ENCODE measurements around the gene ZDHHC21.

The ZDHHC21 gene

DNA sequence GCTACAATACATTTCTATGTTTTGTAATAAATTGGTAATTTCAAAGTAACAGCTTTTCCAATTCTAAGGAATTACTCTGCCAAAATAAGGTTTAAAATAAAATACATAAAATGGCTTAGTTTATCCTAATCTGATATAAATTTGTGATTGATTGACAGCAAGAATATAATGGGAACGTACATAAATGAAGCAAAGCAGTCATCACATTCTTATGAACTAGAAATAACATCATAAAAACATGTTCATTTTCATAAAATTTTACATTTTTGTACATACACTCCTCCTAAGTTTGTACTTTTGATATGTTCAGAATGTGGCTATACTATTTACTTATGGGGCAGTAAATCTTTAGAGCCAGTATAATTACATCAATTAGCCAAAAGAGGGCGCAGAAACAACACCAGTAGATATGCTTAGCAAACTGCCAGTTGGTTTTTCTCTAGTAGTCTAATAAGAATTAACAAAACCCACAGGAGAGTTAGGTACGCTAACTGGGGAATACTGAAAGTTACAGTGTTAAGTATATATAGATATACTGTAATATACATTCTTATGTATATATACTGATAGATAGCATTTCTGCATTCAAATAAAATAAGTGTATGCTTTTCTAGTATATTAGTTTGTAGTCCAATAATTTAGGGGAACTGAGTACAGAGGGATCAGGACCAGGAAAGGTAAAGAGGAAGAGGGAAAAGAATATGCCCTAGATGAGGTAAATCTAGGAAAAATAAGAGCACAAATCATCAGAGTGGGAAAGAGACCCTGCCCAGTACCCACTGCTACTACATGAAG lies 76.8 kb downstream of the ZDHHC21 start:
- Histone ChIP-seq H3K27ac (ENCODE audit: low read depth, low read length) (no peak overlapping the region), H3K9ac (ENCODE audit: low read length) (no peak overlapping the region), H3K36me3 (ENCODE audit: control insufficient read depth, insufficient read depth, low read length) (no peaks in the 10 kb centered on the region), H3K4me1 (ENCODE audit: control insufficient read depth, insufficient read depth, low read length) (no peaks in the 10 kb centered on the region), H3K27me3 (ENCODE audit: control insufficient read depth, insufficient read depth, low read length) (no peaks in the 10 kb centered on the region), H3K4me3 (ENCODE audit: low read depth, low read length) (no peak overlapping the region), H3K9me3 (ENCODE audit: control insufficient read depth, insufficient read depth, low read depth, low read length) (no peaks in the 10 kb centered on the region)

DNA sequence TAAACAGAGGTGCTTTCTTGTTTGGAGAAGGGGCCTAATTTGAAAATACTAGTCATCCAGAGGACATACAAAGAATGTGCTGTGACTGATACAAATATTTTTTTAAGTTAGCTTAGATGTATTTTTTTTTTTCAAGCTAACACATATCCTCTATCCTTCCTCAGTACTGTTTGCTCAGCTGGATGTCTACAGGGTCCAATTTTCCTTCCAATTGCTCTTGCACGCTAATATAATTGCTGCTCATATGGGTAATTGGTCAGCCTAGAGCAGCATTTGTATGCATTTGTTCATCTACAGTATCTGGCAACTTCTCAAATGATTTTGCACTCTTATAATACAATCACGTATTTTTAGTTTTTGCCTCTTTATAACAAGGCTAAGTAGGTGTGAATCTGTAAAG lies 84.7 kb downstream of the ZDHHC21 start:
- Histone ChIP-seq H3K27ac (ENCODE audit: low read depth, low read length) (no peak overlapping the region), H3K4me3 (ENCODE audit: low read depth, low read length) (no peak overlapping the region), H3K9me3 (ENCODE audit: control insufficient read depth, insufficient read depth, low read depth, low read length) (peaks cover 3% of the 10 kb centered on the region; the same call in 1 of the 2 replicates), H3K27me3 (ENCODE audit: control insufficient read depth, insufficient read depth, low read length) (no peaks in the 10 kb centered on the region), H3K4me1 (ENCODE audit: control insufficient read depth, insufficient read depth, low read length) (no peaks in the 10 kb centered on the region), H3K36me3 (ENCODE audit: control insufficient read depth, insufficient read depth, low read length) (no peaks in the 10 kb centered on the region), H3K9ac (ENCODE audit: low read length) (no peak overlapping the region)

- Histone ChIP-seq H3K9me3 (ENCODE audit: control insufficient read depth, insufficient read depth, low read depth, low read length) (no peaks in the 10 kb centered on the region), H3K36me3 (ENCODE audit: control insufficient read depth, insufficient read depth, low read length) (peaks cover 5% of the 10 kb centered on the region; the same call in 1 of the 2 replicates), H3K27ac (ENCODE audit: low read depth, low read length) (no peak overlapping the region), H3K4me3 (ENCODE audit: low read depth, low read length) (no peak overlapping the region), H3K27me3 (ENCODE audit: control insufficient read depth, insufficient read depth, low read length) (no peaks in the 10 kb centered on the region), H3K9ac (ENCODE audit: low read length) (no peak overlapping the region), H3K4me1 (ENCODE audit: control insufficient read depth, insufficient read depth, low read length) (no peaks in the 10 kb centered on the region)
Measured at GRCh38 chr9:14597171-14597799, 95.9 kb downstream of the ZDHHC21 start.

DNA sequence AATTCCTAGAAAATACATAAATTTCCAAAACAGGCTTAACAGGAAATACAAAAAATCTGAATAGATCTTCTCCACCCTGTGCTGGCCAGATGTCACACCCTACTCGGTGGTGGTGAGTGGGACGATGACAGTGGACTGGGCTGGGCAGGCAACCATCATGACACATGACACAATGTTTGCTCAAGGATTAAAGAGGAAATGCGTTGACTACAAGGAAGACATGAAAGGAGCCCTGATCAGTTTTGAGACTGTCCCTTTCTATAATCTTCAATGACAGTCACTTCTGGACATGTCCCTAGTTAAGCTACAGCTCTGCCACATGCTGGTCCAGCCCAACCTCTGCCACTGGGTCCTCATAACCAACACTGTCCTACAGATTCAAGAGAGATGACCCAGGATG lies 99.8 kb downstream of the ZDHHC21 start:
- H3K27ac ChIP-seq (ENCODE audit: low read depth, low read length) = no peak overlapping the region
- no peaks in the 10 kb centered on the region for H3K9me3 ChIP-seq (ENCODE audit: control insufficient read depth, insufficient read depth, low read depth, low read length)
- no peak overlapping the region for H3K9ac ChIP-seq (ENCODE audit: low read length)
- H3K27me3 ChIP-seq (ENCODE audit: control insufficient read depth, insufficient read depth, low read length) = no peaks in the 10 kb centered on the region
- H3K36me3 ChIP-seq (ENCODE audit: control insufficient read depth, insufficient read depth, low read length) = peaks cover 5% of the 10 kb centered on the region; the same call in 1 of the 2 replicates
- no peak overlapping the region for H3K4me3 ChIP-seq (ENCODE audit: low read depth, low read length)
- no peaks in the 10 kb centered on the region for H3K4me1 ChIP-seq (ENCODE audit: control insufficient read depth, insufficient read depth, low read length)

GRCh38 chr9:14591411-14591810 lies 101.8 kb downstream of the ZDHHC21 start:
- Histone ChIP-seq H3K27ac (ENCODE audit: low read depth, low read length) (no peak overlapping the region), H3K36me3 (ENCODE audit: control insufficient read depth, insufficient read depth, low read length) (peaks cover 5% of the 10 kb centered on the region; the same call in 1 of the 2 replicates), H3K4me3 (ENCODE audit: low read depth, low read length) (no peak overlapping the region), H3K9me3 (ENCODE audit: control insufficient read depth, insufficient read depth, low read depth, low read length) (no peaks in the 10 kb centered on the region), H3K4me1 (ENCODE audit: control insufficient read depth, insufficient read depth, low read length) (no peaks in the 10 kb centered on the region), H3K9ac (ENCODE audit: low read length) (no peak overlapping the region), H3K27me3 (ENCODE audit: control insufficient read depth, insufficient read depth, low read length) (no peaks in the 10 kb centered on the region)

DNA sequence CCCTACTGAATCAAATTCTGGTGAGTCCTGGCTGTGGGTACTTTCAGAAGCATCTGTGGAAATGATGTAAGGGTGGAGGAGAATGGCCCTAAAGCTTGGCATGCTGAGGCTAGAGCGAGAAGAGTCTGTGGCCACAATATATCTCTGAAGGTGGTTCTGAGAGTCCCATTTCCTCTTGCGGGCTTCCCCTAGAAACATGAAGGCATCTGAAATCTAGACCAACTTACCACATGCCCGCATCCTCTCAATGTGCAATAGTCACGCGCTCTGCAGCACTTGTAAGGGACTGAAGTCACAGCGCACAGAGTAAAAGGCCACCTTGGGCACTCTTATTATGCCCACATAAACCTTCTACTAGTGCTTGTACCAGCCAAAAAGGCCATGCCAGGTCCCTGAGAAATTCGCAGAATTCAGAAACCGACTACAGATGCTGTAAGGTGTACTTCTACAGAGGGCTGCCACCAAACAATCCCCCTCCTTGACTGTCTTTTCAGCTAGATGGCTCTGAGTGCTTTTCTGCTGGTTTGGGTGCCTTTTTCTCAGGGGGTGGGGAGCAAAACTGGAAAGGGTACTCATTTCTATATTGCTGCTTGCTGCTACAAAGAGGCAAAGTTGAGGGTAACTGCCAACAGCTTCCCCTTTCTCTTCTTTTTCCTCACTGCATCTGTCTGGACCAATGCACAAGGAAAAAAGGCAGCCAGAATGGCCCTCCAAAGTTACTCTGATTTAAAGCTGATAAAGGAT lies 107.3 kb downstream of the ZDHHC21 start:
- H3K27ac ChIP-seq (ENCODE audit: low read depth, low read length) = no peak overlapping the region
- no peaks in the 10 kb centered on the region for H3K36me3 ChIP-seq (ENCODE audit: control insufficient read depth, insufficient read depth, low read length)
- peaks cover 8% of the 10 kb centered on the region; the same call in 1 of the 2 replicates for H3K9me3 ChIP-seq (ENCODE audit: control insufficient read depth, insufficient read depth, low read depth, low read length)
- no peak overlapping the region for H3K9ac ChIP-seq (ENCODE audit: low read length)
- H3K4me1 ChIP-seq (ENCODE audit: control insufficient read depth, insufficient read depth, low read length) = no peaks in the 10 kb centered on the region
- no peaks in the 10 kb centered on the region for H3K27me3 ChIP-seq (ENCODE audit: control insufficient read depth, insufficient read depth, low read length)
- no peak overlapping the region for H3K4me3 ChIP-seq (ENCODE audit: low read depth, low read length)

- Histone ChIP-seq H3K27me3 (ENCODE audit: control insufficient read depth, insufficient read depth, low read length) (no peaks in the 10 kb centered on the region), H3K4me1 (ENCODE audit: control insufficient read depth, insufficient read depth, low read length) (no peaks in the 10 kb centered on the region), H3K27ac (ENCODE audit: low read depth, low read length) (no peak overlapping the region), H3K9ac (ENCODE audit: low read length) (no peak overlapping the region), H3K9me3 (ENCODE audit: control insufficient read depth, insufficient read depth, low read depth, low read length) (peaks cover 8% of the 10 kb centered on the region; the same call in 1 of the 2 replicates), H3K36me3 (ENCODE audit: control insufficient read depth, insufficient read depth, low read length) (no peaks in the 10 kb centered on the region), H3K4me3 (ENCODE audit: low read depth, low read length) (no peak overlapping the region)
Measured at GRCh38 chr9:14584571-14584970, 108.7 kb downstream of the ZDHHC21 start.

DNA sequence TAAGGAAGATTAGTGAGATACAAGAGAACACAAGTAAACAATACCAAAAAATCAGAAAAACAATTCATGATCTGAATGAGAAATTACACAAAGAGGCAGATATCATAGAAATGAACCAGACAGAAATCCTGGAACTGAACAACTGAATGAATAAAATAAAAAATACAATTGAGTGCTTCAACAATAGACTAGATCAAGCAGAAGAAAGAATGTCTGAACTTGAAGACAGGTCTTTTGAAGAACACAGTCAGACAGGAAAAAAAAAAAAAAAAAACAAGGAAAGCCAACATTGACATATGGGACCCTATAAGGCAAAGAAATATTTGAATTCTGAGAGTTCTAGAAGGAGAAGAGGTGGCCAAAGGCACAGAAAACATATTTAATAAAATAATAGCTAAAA lies 115.2 kb downstream of the ZDHHC21 start:
- no peaks in the 10 kb centered on the region for H3K27me3 ChIP-seq (ENCODE audit: control insufficient read depth, insufficient read depth, low read length)

DNA sequence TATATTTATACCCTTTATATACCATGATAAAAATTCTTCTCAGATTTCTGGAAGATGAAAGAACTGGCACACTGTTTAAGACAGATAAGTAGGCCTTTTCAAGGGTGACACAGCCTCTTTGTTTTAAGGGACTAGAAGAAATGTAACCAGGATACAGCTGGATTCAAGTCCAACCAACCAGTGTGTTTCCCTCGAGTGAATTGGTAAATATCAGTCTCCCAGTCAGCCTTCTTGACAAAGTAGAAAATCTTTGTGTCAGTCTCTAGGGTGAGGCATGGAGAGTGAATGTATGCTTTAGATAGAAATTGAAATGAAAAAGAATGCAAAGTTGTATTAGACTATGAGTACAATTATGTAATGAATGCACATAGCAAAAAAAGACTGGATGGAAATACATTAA lies 119.1 kb downstream of the ZDHHC21 start:
- Histone ChIP-seq H3K9ac (ENCODE audit: low read length) (no peak overlapping the region), H3K9me3 (ENCODE audit: control insufficient read depth, insufficient read depth, low read depth, low read length) (no peaks in the 10 kb centered on the region), H3K36me3 (ENCODE audit: control insufficient read depth, insufficient read depth, low read length) (no peaks in the 10 kb centered on the region), H3K4me1 (ENCODE audit: control insufficient read depth, insufficient read depth, low read length) (no peaks in the 10 kb centered on the region), H3K4me3 (ENCODE audit: low read depth, low read length) (no peak overlapping the region), H3K27ac (ENCODE audit: low read depth, low read length) (no peak overlapping the region), H3K27me3 (ENCODE audit: control insufficient read depth, insufficient read depth, low read length) (no peaks in the 10 kb centered on the region)

More for the DNA sequence above, 115.2 kb downstream of the ZDHHC21 start:
- Histone ChIP-seq H3K4me1 (ENCODE audit: control insufficient read depth, insufficient read depth, low read length) (no peaks in the 10 kb centered on the region), H3K9ac (ENCODE audit: low read length) (no peak overlapping the region), H3K36me3 (ENCODE audit: control insufficient read depth, insufficient read depth, low read length) (no peaks in the 10 kb centered on the region), H3K4me3 (ENCODE audit: low read depth, low read length) (no peak overlapping the region), H3K9me3 (ENCODE audit: control insufficient read depth, insufficient read depth, low read depth, low read length) (peaks cover 8% of the 10 kb centered on the region; the same call in 1 of the 2 replicates), H3K27ac (ENCODE audit: low read depth, low read length) (no peak overlapping the region)

- no peak overlapping the region for H3K4me3 ChIP-seq (ENCODE audit: low read depth, low read length)
- H3K9me3 ChIP-seq (ENCODE audit: control insufficient read depth, insufficient read depth, low read depth, low read length) = no peaks in the 10 kb centered on the region
- H3K27me3 ChIP-seq (ENCODE audit: control insufficient read depth, insufficient read depth, low read length) = no peaks in the 10 kb centered on the region
- H3K9ac ChIP-seq (ENCODE audit: low read length) = no peak overlapping the region
- H3K4me1 ChIP-seq (ENCODE audit: control insufficient read depth, insufficient read depth, low read length) = no peaks in the 10 kb centered on the region; the same call in 1 of the 2 replicates
- no peak overlapping the region for H3K27ac ChIP-seq (ENCODE audit: low read depth, low read length)
- no peaks in the 10 kb centered on the region for H3K36me3 ChIP-seq (ENCODE audit: control insufficient read depth, insufficient read depth, low read length)
Measured at GRCh38 chr9:14573319-14573718, 119.9 kb downstream of the ZDHHC21 start.
